ENCODE data around the gene RASA3. TPM values are rescaled to one million over a fixed set of nuclear protein-coding genes. Genes with fewer than 3 reads are reported as not detected.

Gene RASA3
- total RNA-seq, 1 donor from 2014 or later = 44.8 TPM

DNA sequence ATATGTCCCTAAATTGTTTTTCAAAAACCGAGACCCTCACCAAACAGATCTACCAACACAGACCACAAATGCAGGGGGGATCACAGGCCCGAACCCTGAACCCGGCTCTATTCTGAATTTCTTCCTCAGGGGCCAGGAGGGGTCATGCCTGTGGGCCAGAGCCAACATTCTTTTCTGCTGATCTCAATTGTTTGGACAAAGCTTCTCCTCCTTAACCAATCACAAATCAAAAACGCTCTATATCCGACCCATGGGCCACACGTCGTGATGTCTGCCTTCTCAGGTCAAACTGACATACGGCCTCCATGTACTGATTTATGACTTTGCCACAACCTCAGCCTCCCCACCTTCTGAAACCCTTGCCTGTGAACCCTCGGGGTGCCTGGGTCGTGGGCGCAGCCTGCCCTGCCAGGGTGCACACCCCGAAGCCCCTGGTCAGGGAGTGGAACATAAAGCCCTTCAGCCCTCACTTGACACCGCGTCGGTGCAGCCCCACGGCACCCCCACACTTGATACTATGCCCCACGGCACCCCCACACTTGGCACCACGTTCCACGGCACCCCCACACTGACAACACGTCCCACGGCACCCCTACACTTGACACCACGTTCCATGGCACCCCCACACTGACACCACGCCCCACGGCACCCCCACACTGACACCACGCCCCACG lies 100.2 kb downstream of the RASA3 start:
- Mint-ChIP-seq H3K27ac (ENCODE audit: unreplicated experiment) (peak overlapping the region; percentile 63), H3K36me3 (ENCODE audit: unreplicated experiment) (no peaks in the 10 kb centered on the region), H3K27me3 (ENCODE audit: unreplicated experiment) (no peaks in the 10 kb centered on the region), H3K9me3 (ENCODE audit: unreplicated experiment) (no peaks in the 10 kb centered on the region), H3K4me1 (ENCODE audit: unreplicated experiment) (peaks cover 68% of the 10 kb centered on the region), H3K4me3 (ENCODE audit: unreplicated experiment) (no peak overlapping the region)
- DNase-seq (ENCODE audit: extremely low spot score, unreplicated experiment) = no peak
- TF ChIP-seq, protein P1, sequence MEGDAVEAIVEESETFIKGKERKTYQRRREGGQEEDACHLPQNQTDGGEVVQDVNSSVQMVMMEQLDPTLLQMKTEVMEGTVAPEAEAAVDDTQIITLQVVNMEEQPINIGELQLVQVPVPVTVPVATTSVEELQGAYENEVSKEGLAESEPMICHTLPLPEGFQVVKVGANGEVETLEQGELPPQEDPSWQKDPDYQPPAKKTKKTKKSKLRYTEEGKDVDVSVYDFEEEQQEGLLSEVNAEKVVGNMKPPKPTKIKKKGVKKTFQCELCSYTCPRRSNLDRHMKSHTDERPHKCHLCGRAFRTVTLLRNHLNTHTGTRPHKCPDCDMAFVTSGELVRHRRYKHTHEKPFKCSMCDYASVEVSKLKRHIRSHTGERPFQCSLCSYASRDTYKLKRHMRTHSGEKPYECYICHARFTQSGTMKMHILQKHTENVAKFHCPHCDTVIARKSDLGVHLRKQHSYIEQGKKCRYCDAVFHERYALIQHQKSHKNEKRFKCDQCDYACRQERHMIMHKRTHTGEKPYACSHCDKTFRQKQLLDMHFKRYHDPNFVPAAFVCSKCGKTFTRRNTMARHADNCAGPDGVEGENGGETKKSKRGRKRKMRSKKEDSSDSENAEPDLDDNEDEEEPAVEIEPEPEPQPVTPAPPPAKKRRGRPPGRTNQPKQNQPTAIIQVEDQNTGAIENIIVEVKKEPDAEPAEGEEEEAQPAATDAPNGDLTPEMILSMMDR (IDR thresholded peaks at IDR 0.05) = no peak

DNA sequence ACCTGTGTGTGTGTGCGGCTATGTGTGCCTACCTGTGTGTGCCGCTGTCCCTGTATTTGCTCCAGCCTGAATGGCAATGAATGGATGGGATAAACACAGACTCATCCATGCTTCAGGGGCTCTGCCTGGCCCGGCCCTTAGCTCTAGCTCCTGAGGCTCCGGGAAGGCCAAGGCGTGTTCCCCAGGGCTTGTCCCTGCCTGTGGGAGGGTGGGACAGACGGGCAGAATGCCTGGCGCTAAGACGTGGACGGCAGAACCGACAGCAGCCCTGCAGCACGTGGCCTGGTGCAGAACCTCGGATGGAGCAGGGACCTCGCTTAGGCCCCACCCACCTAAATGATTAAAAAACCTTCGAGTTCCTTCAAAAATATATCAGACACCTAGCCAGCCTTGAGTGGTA lies 100.8 kb downstream of the RASA3 start:
- Mint-ChIP-seq H3K9me3 (ENCODE audit: unreplicated experiment) (no peaks in the 10 kb centered on the region), H3K4me3 (ENCODE audit: unreplicated experiment) (no peak overlapping the region), H3K36me3 (ENCODE audit: unreplicated experiment) (no peaks in the 10 kb centered on the region), H3K27ac (ENCODE audit: unreplicated experiment) (peak overlapping the region; percentile 63), H3K27me3 (ENCODE audit: unreplicated experiment) (no peaks in the 10 kb centered on the region), H3K4me1 (ENCODE audit: unreplicated experiment) (peaks cover 69% of the 10 kb centered on the region)
- TF ChIP-seq, protein P1 (IDR thresholded peaks at IDR 0.05) = no peak
- no peak for DNase-seq (ENCODE audit: extremely low spot score, unreplicated experiment)

DNA sequence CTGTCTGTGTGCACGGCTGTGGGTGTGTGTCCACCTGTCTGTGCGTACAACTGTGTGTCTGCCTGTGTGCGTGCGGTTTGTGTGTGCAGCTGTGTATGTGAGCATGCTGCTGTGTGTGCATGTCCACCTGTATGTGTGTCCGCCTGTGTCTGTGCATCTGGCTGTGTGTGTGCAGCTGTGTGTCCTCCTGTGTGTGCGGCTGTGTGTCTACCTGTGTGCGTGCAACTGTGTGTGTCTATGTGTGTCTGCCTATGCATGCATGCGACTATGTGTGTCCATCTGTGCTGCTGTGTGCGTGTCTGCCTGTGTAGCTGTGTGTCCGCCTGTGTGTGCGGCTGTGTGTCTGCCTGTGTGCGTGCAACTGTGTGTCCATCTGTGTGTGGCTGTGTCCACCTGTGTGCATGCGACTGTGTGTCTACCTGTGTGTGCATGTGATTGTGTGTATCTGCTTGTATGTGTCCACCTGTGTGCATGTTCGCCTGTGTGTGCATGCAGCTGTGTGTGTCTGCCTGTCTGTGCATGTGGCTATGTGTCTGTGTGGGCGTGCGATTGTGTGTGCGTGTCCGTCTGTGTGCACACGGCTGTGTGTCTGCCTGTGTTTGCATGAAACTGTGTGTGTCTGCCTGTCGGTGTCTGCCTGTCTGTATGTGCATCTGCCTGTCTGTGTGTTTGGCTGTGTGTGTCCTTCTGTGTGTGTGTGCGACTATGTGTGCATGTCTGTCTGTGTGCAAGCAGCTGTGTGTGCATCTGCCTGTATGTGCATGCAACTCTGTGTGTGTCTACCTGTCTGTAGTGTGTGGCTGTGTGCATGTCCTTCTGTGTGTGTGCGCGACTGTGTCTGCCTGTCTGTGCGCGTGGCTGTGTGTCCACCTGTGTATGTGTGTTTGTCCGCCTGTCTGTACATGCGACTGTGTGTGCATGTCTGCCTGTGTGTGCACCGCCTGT lies 101.5 kb downstream of the RASA3 start:
- Mint-ChIP-seq H3K9me3 (ENCODE audit: unreplicated experiment) (no peaks in the 10 kb centered on the region), H3K4me1 (ENCODE audit: unreplicated experiment) (peaks cover 69% of the 10 kb centered on the region), H3K27me3 (ENCODE audit: unreplicated experiment) (no peaks in the 10 kb centered on the region), H3K4me3 (ENCODE audit: unreplicated experiment) (no peak overlapping the region), H3K36me3 (ENCODE audit: unreplicated experiment) (no peaks in the 10 kb centered on the region), H3K27ac (ENCODE audit: unreplicated experiment) (no peak overlapping the region)
- TF ChIP-seq, protein P1 (IDR thresholded peaks at IDR 0.05) = no peak
- DNase-seq (ENCODE audit: extremely low spot score, unreplicated experiment) = no peak

DNA sequence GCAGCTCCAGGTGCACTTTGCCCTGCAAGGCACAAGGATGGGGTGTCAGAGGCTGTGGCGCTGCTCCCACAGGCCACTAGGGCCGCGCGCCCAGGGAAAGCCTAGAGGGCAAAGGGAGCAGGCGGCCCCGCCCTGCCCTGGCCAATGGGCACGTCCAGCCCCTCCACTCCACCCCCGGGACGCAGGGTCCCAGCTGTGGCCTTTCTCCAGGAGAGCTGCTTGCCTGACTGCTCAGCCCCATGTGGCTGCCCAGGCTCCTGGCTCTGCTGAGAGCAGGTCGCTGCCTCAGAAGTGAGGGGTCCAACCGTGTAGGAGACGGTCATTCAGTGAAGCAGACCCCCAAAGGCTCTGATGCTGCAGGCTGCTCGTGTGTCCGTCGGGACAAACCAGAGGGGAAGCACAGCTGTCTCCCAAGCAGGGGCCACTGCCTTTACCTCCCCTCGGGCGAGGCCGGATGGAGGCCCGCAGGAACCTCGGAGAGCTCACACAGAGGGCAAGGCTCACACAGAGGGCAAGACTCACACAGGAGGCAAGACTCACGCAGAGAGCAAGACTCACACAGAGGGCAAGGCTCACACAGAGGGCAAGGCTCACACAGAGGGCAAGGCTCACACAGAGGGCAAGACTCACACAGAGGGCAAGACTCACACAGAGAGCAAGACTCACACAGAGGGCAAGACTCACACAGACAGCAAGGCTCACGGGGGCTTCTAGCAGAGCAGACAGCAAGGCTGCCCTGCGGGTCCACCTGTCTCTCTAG lies 102.4 kb downstream of the RASA3 start:
- Mint-ChIP-seq H3K27ac (ENCODE audit: unreplicated experiment) (no peak overlapping the region), H3K27me3 (ENCODE audit: unreplicated experiment) (no peaks in the 10 kb centered on the region), H3K9me3 (ENCODE audit: unreplicated experiment) (no peaks in the 10 kb centered on the region), H3K4me3 (ENCODE audit: unreplicated experiment) (no peak overlapping the region), H3K36me3 (ENCODE audit: unreplicated experiment) (peaks cover 3% of the 10 kb centered on the region), H3K4me1 (ENCODE audit: unreplicated experiment) (peaks cover 69% of the 10 kb centered on the region)
- TF ChIP-seq, protein P1 (IDR thresholded peaks at IDR 0.05) = no peak
- no peak for DNase-seq (ENCODE audit: extremely low spot score, unreplicated experiment)
